NOMO-1 treated with dmso at 0.1 percent for 144 hours (cell line): ENCODE results near the gene TXNL4A.
A peak's percentile ranks its signal among the peaks of the same experiment; 100 is the strongest.
"Not testable (repeated sequence)": the region's sequence is repeated elsewhere in the genome, so short reads cannot be mapped to it uniquely, and the experiment has no call there.

Source experiments
- DNase-seq: peaks from one replicate; lab custom pipeline; 2025; ENCODE audit not compliant: unreplicated experiment; lab: John Stamatoyannopoulos, UW

The TXNL4A gene

DNA sequence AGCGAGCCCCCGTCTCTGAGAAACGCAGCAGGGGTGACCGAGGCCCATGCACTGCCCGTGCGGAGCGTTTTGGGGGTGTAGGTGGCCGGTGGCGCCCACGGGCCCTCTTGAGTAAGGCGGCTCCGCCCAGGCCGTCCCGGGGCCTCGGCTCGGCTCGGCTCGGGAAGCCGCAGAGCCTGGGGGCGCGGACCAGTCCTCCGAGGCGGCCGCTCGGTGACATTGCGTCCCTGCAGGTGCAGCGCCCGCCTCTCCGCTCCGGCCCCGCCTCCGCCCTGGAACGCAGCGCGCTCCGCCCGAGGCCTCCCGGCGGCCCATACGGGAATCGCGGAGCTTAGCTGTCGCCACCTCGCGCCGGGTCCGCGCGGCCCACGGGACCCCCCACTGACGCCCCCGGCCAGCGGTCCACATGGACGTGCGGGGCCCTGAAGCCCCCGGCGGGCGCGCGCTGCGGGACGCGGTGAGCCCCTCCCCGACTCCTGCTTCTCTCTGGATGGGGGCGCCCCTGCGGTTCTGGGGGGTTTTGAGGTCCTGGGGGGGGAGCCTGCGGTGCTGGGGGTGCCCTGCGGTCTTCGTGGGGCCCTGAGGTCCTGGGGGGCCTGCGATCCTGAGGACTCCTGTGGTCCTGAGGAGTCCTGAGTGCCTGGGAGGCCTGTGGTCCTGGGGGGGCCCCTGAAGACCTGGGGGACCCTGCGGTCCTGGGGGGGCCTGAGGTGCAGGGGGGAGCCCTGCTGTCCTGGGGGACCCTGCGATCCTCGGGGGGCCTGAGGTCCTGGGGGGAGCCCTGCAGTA is 23.8 kb downstream of the TXNL4A start, which contains the start of gene HSBP1L1:
HSBP1L1 (plus strand) TSS at position 314 of the 789 bp plus-strand sequence; CDS start at position 407, 93 bp downstream.
- peak; percentile 72 for DNase-seq

DNA sequence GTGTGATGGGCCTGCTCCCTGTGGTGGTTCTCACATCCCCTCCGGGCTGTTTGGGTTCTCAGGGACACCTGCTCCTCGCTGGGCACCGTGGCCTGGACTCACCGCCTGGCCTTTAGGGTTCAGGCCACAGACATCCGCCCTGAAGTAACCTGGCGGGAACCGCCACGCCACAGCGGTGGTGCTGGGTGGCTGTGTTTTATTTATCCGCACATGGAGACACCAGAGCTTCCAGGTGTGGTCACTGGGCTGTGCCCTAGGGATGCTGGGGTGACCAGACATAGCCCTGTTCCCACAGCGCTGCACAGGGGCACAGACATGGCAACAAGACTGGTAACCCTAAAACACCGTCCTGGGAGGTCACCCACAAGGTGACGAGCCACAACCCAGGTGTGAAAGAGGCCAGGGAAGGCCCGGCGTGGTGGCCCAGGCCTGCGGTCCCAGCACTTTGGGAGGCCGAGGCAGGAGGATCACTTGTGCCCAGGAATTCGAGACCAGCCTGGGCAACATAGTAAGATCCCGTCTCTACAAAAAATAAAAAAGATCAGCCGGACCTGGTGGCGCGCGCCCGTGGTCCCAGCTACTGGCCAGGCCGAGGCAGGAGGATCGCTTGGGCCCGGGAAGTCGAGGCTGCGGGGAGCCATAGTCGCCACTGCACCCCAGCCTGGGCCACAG is 24.6 kb downstream of the TXNL4A start:
- no peak for DNase-seq

DNA sequence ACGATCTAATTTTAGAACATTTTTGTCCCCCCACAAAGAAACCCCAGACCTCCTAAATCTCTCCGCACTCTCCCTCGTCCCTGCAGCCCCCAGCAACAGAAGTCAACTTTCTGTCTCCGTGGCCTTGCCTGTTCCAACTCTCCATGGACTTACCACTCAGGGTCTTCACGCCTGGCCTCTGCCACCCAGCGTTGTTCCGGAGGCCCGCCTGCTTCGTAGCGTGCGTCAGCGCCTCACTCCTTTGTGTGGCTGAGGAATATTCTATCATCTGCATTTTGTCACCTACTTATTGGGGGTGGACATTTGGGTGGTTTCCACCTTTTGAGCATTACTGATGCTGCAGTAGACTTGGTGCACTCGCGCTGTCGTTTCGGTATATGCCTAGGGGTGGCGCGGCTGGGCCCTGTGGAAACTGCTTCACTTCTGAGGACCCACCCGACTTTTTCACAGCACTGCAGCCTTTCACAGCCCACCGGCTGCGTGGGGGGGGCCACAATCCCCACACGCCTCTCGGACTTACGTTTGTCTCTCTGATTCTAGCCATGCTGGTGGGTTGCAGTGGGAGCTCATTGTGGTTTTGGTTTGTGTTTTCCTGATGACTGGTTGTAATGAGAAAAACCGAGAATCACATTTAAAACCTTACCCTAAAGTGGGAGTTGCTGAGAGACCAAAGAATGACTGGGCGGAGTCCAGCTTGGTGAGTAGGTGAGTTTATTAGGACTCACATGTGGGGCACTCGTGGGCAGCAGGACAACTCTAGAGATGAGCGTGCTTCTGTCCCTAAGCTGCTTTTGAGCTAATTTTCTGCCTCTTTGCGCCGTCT is 25.3 kb downstream of the TXNL4A start:
- DNase-seq, result no peak

- no peak for DNase-seq
Measured at GRCh38 chr18:79962311-79962710, 26.1 kb downstream of the TXNL4A start.

- no peak for DNase-seq
Measured at GRCh38 chr18:79961527-79962291, 26.7 kb downstream of the TXNL4A start.

DNA sequence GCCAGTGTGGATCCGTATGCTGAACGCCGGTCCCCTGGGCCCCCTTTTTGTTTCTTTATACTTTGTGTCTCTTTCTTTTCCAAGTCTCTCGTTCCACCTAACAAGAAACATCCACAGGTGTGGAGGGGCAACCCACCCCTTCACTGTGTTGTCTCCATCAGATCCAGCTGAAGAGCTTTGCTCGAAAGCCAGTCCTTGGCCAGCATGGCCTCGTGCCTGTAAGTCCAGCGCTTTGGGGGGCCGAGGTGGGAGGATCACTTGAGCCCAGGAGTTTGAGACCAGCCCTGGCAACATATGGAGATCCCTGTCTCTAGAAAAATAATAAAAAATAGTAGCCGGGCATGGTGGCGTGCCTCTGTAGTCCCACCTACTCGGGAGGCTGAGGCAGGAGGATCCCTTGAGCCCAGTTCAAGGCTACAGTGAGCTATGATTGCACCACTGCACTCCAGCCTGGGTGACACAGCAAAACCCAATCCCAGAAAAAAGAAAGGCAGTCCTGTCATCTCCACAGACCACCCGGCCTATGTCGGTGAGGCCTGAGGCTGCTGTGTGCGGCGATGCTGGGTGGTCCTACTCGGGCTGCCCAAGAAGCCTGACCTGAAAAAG is 27.3 kb downstream of the TXNL4A start:
- no peak for DNase-seq

- not testable (repeated sequence) for DNase-seq
Measured at GRCh38 chr18:79960161-79960801, 28.1 kb downstream of the TXNL4A start.

DNA sequence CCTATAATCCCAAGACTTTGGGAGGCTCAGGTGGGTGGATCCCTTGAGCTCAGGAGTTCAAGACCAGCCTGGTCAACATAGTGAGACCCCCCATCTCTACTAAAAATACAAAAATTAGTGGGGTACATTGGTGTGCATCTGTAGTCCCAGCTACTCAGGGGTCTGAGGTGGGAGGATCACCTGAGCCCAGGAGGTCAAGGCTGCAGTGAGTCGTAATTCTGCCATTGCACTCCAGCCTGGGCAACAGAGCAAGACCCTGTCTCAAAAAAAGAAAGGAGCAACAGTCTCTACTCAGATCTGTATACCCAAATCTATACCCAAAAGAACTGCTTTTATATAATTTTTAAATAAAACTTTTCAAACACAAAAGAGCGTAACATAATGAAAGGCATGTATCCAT is 29.4 kb downstream of the TXNL4A start:
- DNase-seq, result no peak

- DNase-seq, result no peak
Measured at GRCh38 chr18:79956276-79956675, 32.1 kb downstream of the TXNL4A start.

DNA sequence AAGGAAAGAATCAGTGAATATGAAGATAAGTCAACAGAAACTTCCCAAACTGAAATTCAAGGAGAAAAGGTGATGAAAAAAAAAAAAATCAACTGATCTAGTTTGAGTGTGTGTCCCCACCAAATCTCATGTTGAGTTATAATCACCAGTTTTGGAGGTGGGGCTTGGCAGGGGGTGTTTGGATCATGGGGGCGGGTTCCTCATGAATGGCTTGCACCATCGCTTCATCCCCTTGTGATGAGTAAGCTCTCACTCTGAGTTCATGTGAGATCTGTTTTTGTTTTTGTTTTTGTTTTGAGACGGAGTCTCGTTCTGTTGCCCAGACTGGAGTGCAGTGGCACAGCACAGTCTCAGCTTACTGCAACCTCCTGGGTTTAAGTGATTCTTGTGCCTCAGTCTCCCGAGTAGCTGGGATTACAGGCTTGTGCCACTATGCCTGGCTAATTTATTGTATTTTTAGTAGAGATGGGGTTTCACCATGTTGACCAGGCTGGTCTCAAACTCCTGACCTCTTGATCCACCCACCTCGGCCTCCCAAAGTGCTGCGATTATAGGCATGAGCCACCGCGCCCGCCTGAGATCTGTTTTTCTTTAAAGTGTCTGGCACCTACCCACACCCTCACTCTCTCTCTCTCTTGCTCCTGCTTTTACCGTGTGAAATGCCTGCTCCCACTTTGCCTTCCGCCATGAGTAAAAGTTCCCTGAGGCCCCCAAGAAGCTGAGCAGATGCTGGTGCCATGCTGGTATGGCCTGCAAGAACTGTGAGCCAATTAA is 32.9 kb downstream of the TXNL4A start:
- DNase-seq, result no peak

- no peak for DNase-seq
Measured at GRCh38 chr18:79954791-79955190, 33.6 kb downstream of the TXNL4A start.

GRCh38 chr18:79953971-79954651 is 34.3 kb downstream of the TXNL4A start:
- no peak for DNase-seq

GRCh38 chr18:79952996-79953559 is 35.3 kb downstream of the TXNL4A start:
- no peak for DNase-seq

DNA sequence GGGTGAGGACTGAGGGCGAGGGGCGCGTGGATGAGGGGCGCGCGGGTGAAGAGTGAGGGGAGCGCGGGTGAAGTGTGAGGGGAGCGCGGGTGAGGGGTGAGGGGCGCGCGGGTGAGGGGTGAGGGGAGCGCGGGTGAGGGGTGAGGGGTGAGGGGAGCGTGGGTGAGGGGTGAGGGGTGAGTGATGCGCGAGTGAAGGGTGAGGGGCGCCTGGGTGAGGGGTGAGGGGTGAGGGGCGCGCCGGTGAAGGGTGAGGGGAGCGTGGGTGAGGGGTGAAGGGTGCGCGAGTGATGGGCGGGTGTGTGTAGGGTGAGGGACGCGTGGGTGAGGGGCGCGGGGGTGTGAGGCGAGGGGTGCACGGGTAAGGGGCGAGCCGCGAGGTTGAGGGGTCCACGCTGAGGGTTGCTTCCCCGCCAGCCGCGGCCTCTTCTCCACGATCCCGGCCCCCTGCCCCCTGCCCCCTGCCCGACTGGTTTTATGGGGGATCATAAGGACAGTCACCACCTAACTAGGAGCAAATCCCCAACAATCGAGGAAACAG is 35.8 kb downstream of the TXNL4A start:
- DNase-seq, result no peak

DNA sequence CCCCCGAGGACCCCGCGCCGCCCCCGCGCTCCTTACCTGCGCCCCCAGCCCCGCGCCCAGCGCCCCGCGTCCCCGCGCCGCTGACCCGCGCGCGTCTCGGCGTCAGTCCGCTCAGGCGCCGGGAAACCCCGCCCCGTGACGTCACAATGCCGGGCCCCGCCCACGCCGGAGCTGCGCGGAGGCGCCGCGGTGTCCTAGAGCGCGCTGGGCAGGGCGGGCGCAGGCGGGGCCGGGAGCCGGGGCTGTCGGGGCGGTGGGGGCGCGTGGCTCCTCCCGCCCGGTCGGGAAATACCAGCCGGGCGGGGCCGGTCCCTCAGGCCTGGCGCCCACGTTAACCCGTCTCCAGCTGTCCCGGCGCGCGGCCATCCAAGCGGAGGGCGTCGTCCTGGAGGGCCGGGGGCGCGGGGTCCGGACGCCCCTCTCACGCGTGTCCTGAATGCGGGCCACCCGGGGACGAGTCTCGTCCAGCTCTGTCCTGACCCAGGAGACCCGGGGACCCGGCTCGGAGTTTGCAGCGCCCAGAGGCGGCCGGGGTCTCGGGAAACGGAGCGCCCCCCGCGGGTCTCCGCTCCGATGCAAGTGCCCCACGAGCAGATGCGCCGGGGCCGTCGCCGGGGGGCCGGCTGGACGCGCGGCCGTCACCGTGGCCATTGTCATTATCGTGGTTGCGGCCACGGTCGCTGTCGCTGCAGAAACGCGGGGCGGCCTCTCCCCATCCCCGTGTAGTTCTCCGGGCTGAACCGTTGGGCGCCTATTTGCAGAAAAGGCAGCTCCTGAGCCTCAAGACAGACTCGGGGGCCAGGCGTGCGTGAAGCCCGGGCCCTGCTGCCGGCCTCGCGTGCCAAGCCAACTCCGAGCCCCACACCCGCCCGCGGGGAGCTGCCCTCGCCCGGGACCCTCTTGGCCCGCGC is 36.6 kb downstream of the TXNL4A start, which contains the start of gene SLC66A2:
SLC66A2 (minus strand) TSS at position 109 of the 911 bp plus-strand sequence. CDS start 727 bp downstream, outside the sequence.
- DNase-seq, result peak; percentile 62

DNA sequence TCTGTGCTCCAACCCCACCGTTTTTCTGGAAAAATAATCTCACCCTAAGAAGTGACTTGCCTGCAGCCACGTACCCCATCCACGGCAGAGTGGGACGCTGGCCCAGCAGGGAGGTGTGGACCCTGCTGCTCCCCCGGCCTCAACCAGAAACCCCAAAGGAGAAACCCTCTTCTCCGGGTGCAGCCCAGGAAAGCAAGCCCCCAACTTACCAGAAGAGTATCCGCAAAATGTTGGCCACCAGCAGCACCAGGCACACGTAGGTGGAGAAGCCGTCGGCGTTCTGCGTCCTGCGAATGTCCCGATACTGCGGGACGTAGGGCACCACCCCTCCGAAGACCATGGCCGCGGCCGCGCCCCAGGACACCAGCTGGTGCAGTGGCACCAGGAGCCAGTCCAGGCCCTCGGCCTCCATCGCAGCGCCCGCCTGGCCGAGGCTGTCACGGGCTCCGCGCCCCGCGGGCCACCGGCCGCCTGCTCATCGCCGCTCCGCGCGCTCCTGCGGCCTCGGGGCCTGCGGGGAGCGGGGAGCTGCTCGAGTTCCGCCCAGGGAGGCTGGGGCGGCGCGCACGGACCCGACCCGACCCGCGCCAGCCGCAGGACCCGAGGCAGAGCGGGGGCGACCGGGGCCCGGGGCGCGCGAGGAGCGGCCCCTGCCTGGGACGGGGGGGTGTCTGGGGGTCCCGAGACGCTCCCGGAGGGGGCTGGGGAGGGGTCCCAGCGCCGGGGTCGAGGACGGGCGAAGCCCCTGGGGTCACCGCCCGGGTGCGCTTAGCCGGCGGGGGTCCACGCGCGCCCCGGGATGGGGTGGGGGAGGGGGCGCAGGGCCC is 37.6 kb downstream of the TXNL4A start:
- no peak for DNase-seq
